ENCODE data around the gene ATP6V0A1. TPM values are rescaled to one million over a fixed set of nuclear protein-coding genes. Genes with fewer than 3 reads are reported as not detected.

ATP6V0A1 gene
- total RNA-seq, 1 experiment from 2014 or later, result 53.4 TPM

- ATAC-seq (no peak), DNase-seq (ENCODE audit: low read depth, low spot score) (no peak)
- Histone ChIP-seq H3K4me1 (ENCODE audit: control insufficient read depth, insufficient read depth, low read length) (peaks cover 11% of the 10 kb centered on the region), H3K9me3 (ENCODE audit: control insufficient read depth, insufficient read depth, low read depth, low read length) (no peaks in the 10 kb centered on the region), H3K36me3 (ENCODE audit: control insufficient read depth, insufficient read depth, low read length) (no peaks in the 10 kb centered on the region), H3K27ac (ENCODE audit: low read length) (no peak overlapping the region), H3K4me3 (ENCODE audit: low read depth in 2 of 2, low read length in 2 of 2) (no peak overlapping the region), H3K27me3 (ENCODE audit: control insufficient read depth, insufficient read depth, low read length) (no peaks in the 10 kb centered on the region)
- POLR2A ChIA-PET, result no interaction called here
- no TSS peak for BruUV-seq (replicated peaks)
- in situ Hi-C loops (cut with HindIII; ENCODE audit: low pct_unique_long_range_greater_than_20kb, low sequenced_read_pairs), result no loop called here
- TF ChIP-seq TCF7L2 (IDR thresholded peaks at IDR 0.05; ENCODE audit: low read depth, low read length) (no peak), REST (IDR thresholded peaks at IDR 0.05; ENCODE audit: insufficient read depth in 1 of 2, low read depth in 2 of 2, low read length in 1 of 2) (no peak), CTCF (IDR thresholded peaks at IDR 0.05) (no peak), SIN3A (IDR thresholded peaks at IDR 0.05; ENCODE audit: borderline replicate concordance, insufficient read depth, low read depth, low read length) (no peak), POLR2AphosphoS5 (IDR thresholded peaks at IDR 0.05; ENCODE audit: low read depth, low read length) (no peak)
- intact Hi-C loops (cut with micrococcal nuclease; ENCODE audit: unreplicated experiment), result loop anchor here (10.0 kb wide), 1 partner anchor 95 kb away; no protein-coding TSS in a partner anchor
- CTCF ChIA-PET, result no interaction called here
Observed at GRCh38 chr17:42429726-42430447, 28.8 kb upstream of the ATP6V0A1 start.

GRCh38 chr17:42431758-42432161 lies 26.9 kb upstream of the ATP6V0A1 start:
- POLR2A ChIA-PET, result no interaction called here
- no TSS peak for BruUV-seq (replicated peaks)

More at GRCh38 chr17:42431758-42432161, 26.9 kb upstream of the ATP6V0A1 start:
- Histone ChIP-seq H3K4me3 (ENCODE audit: low read depth in 2 of 2, low read length in 2 of 2) (no peak overlapping the region), H3K27ac (ENCODE audit: low read length) (no peak overlapping the region), H3K36me3 (ENCODE audit: control insufficient read depth, insufficient read depth, low read length) (no peaks in the 10 kb centered on the region), H3K4me1 (ENCODE audit: control insufficient read depth, insufficient read depth, low read length) (peaks cover 4% of the 10 kb centered on the region; the same call in 1 of the 2 replicates), H3K9me3 (ENCODE audit: control insufficient read depth, insufficient read depth, low read depth, low read length) (no peaks in the 10 kb centered on the region), H3K27me3 (ENCODE audit: control insufficient read depth, insufficient read depth, low read length) (no peaks in the 10 kb centered on the region)
- no peak for TF ChIP-seq POLR2AphosphoS5 (IDR thresholded peaks at IDR 0.05; ENCODE audit: low read depth, low read length)
- TF ChIP-seq SIN3A (IDR thresholded peaks at IDR 0.05; ENCODE audit: borderline replicate concordance, insufficient read depth, low read depth, low read length), result no peak
- no peak for TF ChIP-seq TCF7L2 (IDR thresholded peaks at IDR 0.05; ENCODE audit: low read depth, low read length)
- no peak for TF ChIP-seq CTCF (IDR thresholded peaks at IDR 0.05)
- no peak for TF ChIP-seq REST (IDR thresholded peaks at IDR 0.05; ENCODE audit: insufficient read depth in 1 of 2, low read depth in 2 of 2, low read length in 1 of 2)
- intact Hi-C loops (cut with micrococcal nuclease; ENCODE audit: unreplicated experiment) (no loop called here), in situ Hi-C loops (cut with HindIII; ENCODE audit: low pct_unique_long_range_greater_than_20kb, low sequenced_read_pairs) (no loop called here)
- ATAC-seq (no peak), DNase-seq (ENCODE audit: low read depth, low spot score) (no peak)
- CTCF ChIA-PET, result interaction anchor here (0.8 kb wide), 1 partner anchor 9 kb away, joined by 5 read pairs; the partner anchor contains the start of gene CAVIN1

Measured in Panc1 (cell line).